ENCODE results near the gene TBC1D4.

DNA sequence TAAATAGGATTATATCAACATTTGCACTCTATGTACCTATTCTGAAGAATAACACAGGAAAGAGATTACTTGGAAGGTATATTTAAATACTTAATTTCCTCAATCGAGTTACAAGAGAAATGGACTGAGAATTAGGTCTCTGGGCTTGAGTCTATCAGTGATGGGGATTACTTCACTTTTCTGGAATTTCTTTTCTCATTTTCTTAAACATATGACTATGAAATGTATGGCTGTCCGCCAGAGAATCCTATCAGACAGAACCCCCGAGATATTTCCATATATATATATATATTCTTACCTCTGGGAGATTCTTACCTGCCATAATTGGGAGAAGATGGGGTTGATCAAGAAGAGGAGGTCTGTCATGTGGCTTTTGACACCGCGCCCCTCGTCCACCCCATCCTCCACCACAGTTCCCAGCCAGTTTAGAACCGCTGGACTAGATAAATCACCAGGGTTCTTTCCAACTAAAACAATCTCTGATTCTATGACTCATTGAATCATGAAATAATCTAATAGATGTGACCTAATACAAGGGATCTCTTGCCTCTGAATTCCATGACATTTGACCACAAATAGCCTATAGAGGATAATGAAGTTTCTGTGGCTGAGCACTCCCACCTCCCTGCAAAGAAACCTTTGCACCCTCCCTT lies 231.3 kb downstream of the TBC1D4 start:
- no peak for TF ChIP-seq CTCF (IDR thresholded peaks at IDR 0.05)
- no peak for TF ChIP-seq ZFX (IDR thresholded peaks at IDR 0.05; ENCODE audit: borderline replicate concordance)

Data from 22Rv1 (cell line).